H1 (cell line): ENCODE measurements around the gene POLE3. TPM values are rescaled to one million over a fixed set of nuclear protein-coding genes. Genes with fewer than 3 reads are reported as not detected.
A peak's percentile ranks its signal among the peaks of the same experiment; 100 is the strongest.

Experiments
- CTCF ChIA-PET: fragments of 300-600 bp; sonication (Branson Sonifier 250); formaldehyde crosslinking; loops from one replicate; lab custom pipeline; 2021; ENCODE audit not compliant: partially characterized antibody; lab: Charles Lee
- POLR2A ChIA-PET: fragments of 300-600 bp; sonication (Branson Sonifier 250); formaldehyde crosslinking; loops from one replicate; lab custom pipeline; 2021; ENCODE audit warnings: inconsistent platforms; ENCODE audit not compliant: partially characterized antibody; lab: Charles Lee
- DNase-seq, 2 experiments: peaks; one replicate each; pipeline versions ENCODE4 v3.0.0 to v3.0.0-alpha.2; 2010 to 2022; ENCODE audit warnings: low spot score in 2 of 2, low read depth in 1 of 2, mixed read lengths in 1 of 2
- FAIRE-seq: peaks from 2 replicates; lab custom pipeline; 2011; peaks lifted over from hg19 to GRCh38; lab: Jason Lieb, UNC
- H2AFZ ChIP-seq: 2 replicates; pipeline ENCODE4 v1.8.1; 2012; ENCODE audit warnings: low read length, inconsistent platforms
- H2AK5ac ChIP-seq: 2 replicates; pipeline ENCODE4 v1.6.1; 2013; ENCODE audit warnings: low read depth, low read length
- H2BK120ac ChIP-seq: replicated peaks from 2 replicates; pipeline ENCODE3; 2013; ENCODE audit warnings: low read depth, low read length, inconsistent platforms
- H2BK12ac ChIP-seq: 2 replicates; pipeline ENCODE4 v1.6.1; 2013; ENCODE audit warnings: low read depth, low read length
- H2BK15ac ChIP-seq: 2 replicates; pipeline ENCODE4 v1.6.1; 2013; ENCODE audit warnings: low read length
- H2BK20ac ChIP-seq: 2 replicates; pipeline ENCODE4 v1.6.1; 2013; ENCODE audit warnings: low read length
- H2BK5ac ChIP-seq: 2 replicates; pipeline ENCODE4 v1.6.1; 2013; ENCODE audit warnings: low read depth, low read length
- H3K14ac ChIP-seq: 2 replicates; pipeline ENCODE4 v1.6.1; 2013; ENCODE audit warnings: inconsistent platforms; ENCODE audit not compliant: insufficient read length
- H3K18ac ChIP-seq: 2 replicates; pipeline ENCODE4 v1.6.1; 2013; ENCODE audit warnings: low read length; ENCODE audit errors: extremely low read depth
- H3K23ac ChIP-seq: 2 replicates; pipeline ENCODE4 v1.6.1; 2013; ENCODE audit warnings: inconsistent platforms; ENCODE audit not compliant: insufficient read length
- H3K23me2 ChIP-seq: 2 replicates; pipeline ENCODE4 v1.6.1; 2013; ENCODE audit warnings: low read depth, low read length
- H3K27ac ChIP-seq: 2 replicates; pipeline ENCODE4 v1.6.1; 2011; ENCODE audit warnings: low read depth, low read length, inconsistent platforms
- H3K27me3 ChIP-seq, 4 experiments: replicated peaks in 1 of 4; 1 replicate in 1 of 4; 2 replicates in 3 of 4; pipeline versions ENCODE4 v1.6.1 to v1.8.1; 2011 to 2013; ENCODE audit warnings: low read length in 3 of 4, mild to moderate bottlenecking in 3 of 4, inconsistent platforms in 2 of 4, mixed read lengths in 2 of 4, moderate library complexity in 1 of 4; ENCODE audit not compliant: control insufficient read depth in 3 of 4, insufficient read depth in 3 of 4; ENCODE audit errors: extremely low read depth in 1 of 4
- H3K36me3 ChIP-seq, 4 experiments: 2 replicates each; pipeline versions ENCODE4 v1.6.1 to v1.8.1; 2011 to 2013; ENCODE audit warnings: mild to moderate bottlenecking in 4 of 4, low read length in 3 of 4, moderate library complexity in 2 of 4, control low read depth in 1 of 4, inconsistent platforms in 1 of 4; ENCODE audit not compliant: insufficient read depth in 4 of 4, control insufficient read depth in 2 of 4
- H3K4ac ChIP-seq: replicated peaks from 2 replicates; pipeline ENCODE3; 2013; ENCODE audit warnings: low read length, low read depth, mixed read lengths, inconsistent platforms; ENCODE audit not compliant: insufficient read length
- H3K4me1 ChIP-seq, 4 experiments: replicated peaks in 1 of 4; 1 replicate in 1 of 4; 2 replicates in 3 of 4; pipeline versions ENCODE4 v1.6.1 to v1.8.1; 2011 to 2013; ENCODE audit warnings: low read length in 3 of 4, inconsistent platforms in 2 of 4, mixed read lengths in 1 of 4; ENCODE audit not compliant: insufficient read depth in 4 of 4, control insufficient read depth in 3 of 4
- H3K4me2 ChIP-seq, 2 experiments: 2 replicates each; pipeline versions ENCODE4 v1.6.1 to v1.8.1; 2011 to 2013; ENCODE audit warnings: low read depth in 2 of 2, low read length in 2 of 2, control low read depth in 1 of 2, inconsistent platforms in 1 of 2, mild to moderate bottlenecking in 1 of 2; ENCODE audit not compliant: insufficient read depth in 1 of 2
- H3K4me3 ChIP-seq, 4 experiments: fragments of 200-600, 300-600 bp in 1 of 4; sonication (generic), shearing (Covaris generic), sonication (Bioruptor Twin) in 1 of 4; 2 replicates each; pipeline versions ENCODE4 v1.5.1 to v1.8.1; 2011 to 2016; ENCODE audit warnings: low read length in 4 of 4, low read depth in 3 of 4, control low read depth in 2 of 4, inconsistent platforms in 2 of 4, mild to moderate bottlenecking in 2 of 4, mixed read lengths in 1 of 4, moderate library complexity in 1 of 4; ENCODE audit not compliant: insufficient read depth in 2 of 4; ENCODE audit errors: extremely low read depth in 1 of 4
- H3K56ac ChIP-seq: replicated peaks from 2 replicates; pipeline ENCODE3; 2013; ENCODE audit warnings: low read depth, mild to moderate bottlenecking, mixed read lengths, low read length, inconsistent platforms; ENCODE audit not compliant: insufficient read length
- H3K79me1 ChIP-seq: 2 replicates; pipeline ENCODE4 v1.6.1; 2013; ENCODE audit warnings: low read depth, low read length, control low read depth
- H3K79me2 ChIP-seq, 2 experiments: 2 replicates each; pipeline versions ENCODE4 v1.6.1 to v1.8.1; 2012 to 2013; ENCODE audit warnings: low read length in 2 of 2, mild to moderate bottlenecking in 2 of 2, inconsistent platforms in 1 of 2; ENCODE audit not compliant: insufficient read depth in 2 of 2, control insufficient read depth in 1 of 2
- H3K9ac ChIP-seq, 4 experiments: replicated peaks in 1 of 4; 1 replicate in 1 of 4; 2 replicates in 3 of 4; pipeline versions ENCODE4 v1.6.1 to v1.8.1; 2011 to 2013; ENCODE audit warnings: low read depth in 3 of 4, low read length in 3 of 4, control low read depth in 2 of 4, mild to moderate bottlenecking in 2 of 4, moderate library complexity in 2 of 4, inconsistent platforms in 1 of 4; ENCODE audit errors: extremely low read depth in 1 of 4
- H3K9me3 ChIP-seq, 2 experiments: 2 replicates each; pipeline versions ENCODE4 v1.6.1 to v1.8.1; 2012 to 2013; ENCODE audit warnings: mild to moderate bottlenecking in 2 of 2, moderate library complexity in 2 of 2, control low read depth in 1 of 2, inconsistent platforms in 1 of 2, low read depth in 1 of 2, low read length in 1 of 2, mixed read lengths in 1 of 2; ENCODE audit not compliant: insufficient read depth in 2 of 2
- H4K20me1 ChIP-seq, 2 experiments: replicated peaks in 1 of 2; 2 replicates each; pipeline versions ENCODE3 to v1.8.1; 2011 to 2013; ENCODE audit warnings: inconsistent platforms in 2 of 2, low read length in 2 of 2, mild to moderate bottlenecking in 1 of 2; ENCODE audit not compliant: insufficient read depth in 2 of 2, control insufficient read depth in 1 of 2
- H4K5ac ChIP-seq: 2 replicates; pipeline ENCODE4 v1.6.1; 2013; ENCODE audit warnings: low read length, low read depth, mixed read lengths, inconsistent platforms; ENCODE audit not compliant: insufficient read length
- H4K8ac ChIP-seq: 2 replicates; pipeline ENCODE4 v1.8.0; 2013; ENCODE audit warnings: mild to moderate bottlenecking, moderate library complexity, low read length, inconsistent platforms; ENCODE audit not compliant: insufficient read depth; ENCODE audit errors: extremely low read depth
- H4K91ac ChIP-seq: replicated peaks from 2 replicates; pipeline ENCODE3; 2013; ENCODE audit warnings: low read length, mixed read lengths, inconsistent platforms; ENCODE audit not compliant: insufficient read length
- CTBP2 ChIP-seq: IDR thresholded peaks from 2 replicates; pipeline ENCODE4 v1.7.0; 2011; ENCODE audit warnings: borderline replicate concordance, mild to moderate bottlenecking, moderate library complexity, mixed read lengths, low read length; ENCODE audit not compliant: insufficient read depth, insufficient read length
- CTCF ChIP-seq, 3 experiments: IDR thresholded peaks; 1 replicate in 2 of 3; 2 replicates in 1 of 3; pipeline versions ENCODE4 v1.5.1 to v1.6.1; 2011; ENCODE audit warnings: low read length in 3 of 3, mild to moderate bottlenecking in 3 of 3, inconsistent platforms in 2 of 3, low read depth in 1 of 3, moderate library complexity in 1 of 3; ENCODE audit not compliant: insufficient read depth in 1 of 3; ENCODE audit errors: control extremely low read depth in 1 of 3
- GABPA ChIP-seq: IDR thresholded peaks from 2 replicates; pipeline ENCODE4 v1.6.1; 2011; ENCODE audit warnings: mild to moderate bottlenecking, low read length, moderate library complexity, borderline replicate concordance; ENCODE audit not compliant: insufficient read depth
- KDM4A ChIP-seq: IDR thresholded peaks from one replicate; pipeline ENCODE4 v1.7.1; 2012; ENCODE audit warnings: low read depth, mild to moderate bottlenecking, moderate library complexity, low read length, inconsistent platforms; ENCODE audit not compliant: severe bottlenecking
- SAP30 ChIP-seq: fragments of 300-600 bp; sonication (generic); IDR thresholded peaks from 2 replicates; pipeline ENCODE4 v1.7.1; 2012; ENCODE audit warnings: low read length, moderate library complexity, mild to moderate bottlenecking, inconsistent platforms; ENCODE audit not compliant: insufficient read depth, insufficient replicate concordance
- SIX5 ChIP-seq: IDR thresholded peaks from 2 replicates; pipeline ENCODE4 v1.6.1; 2011; ENCODE audit warnings: mild to moderate bottlenecking, low read depth, low read length
- SP2 ChIP-seq: IDR thresholded peaks from 2 replicates; pipeline ENCODE4 v1.6.1; 2012; ENCODE audit warnings: mild to moderate bottlenecking, low read length, inconsistent platforms
- WGBS, 2 experiments: shearing (Covaris generic) in 1 of 2; methylation state at CpG; one replicate each; pipeline versions ENCODE4 v1.1.6 to v1.1.7; 2013 to 2015; ENCODE audit warnings: low lambda C conversion rate in 2 of 2, mixed read lengths in 2 of 2, inconsistent platforms in 1 of 2, low coverage in 1 of 2, missing lambda C conversion rate in 1 of 2; ENCODE audit not compliant: insufficient replicate concordance in 2 of 2, insufficient coverage in 1 of 2, insufficient read length in 1 of 2; ENCODE audit errors: extremely low coverage in 1 of 2, missing lambda C conversion rate in 1 of 2; 5-methylcytosine and 5-hydroxymethylcytosine counted together
- polyA plus RNA-seq, 7 experiments: library from polyadenylated mRNA; depleted of rRNA in 3 of 7; stranded (reverse) in 5 of 7; unstranded in 2 of 7; fragments of >200 nt in 5 of 7; fragments of 200-250 nt in 2 of 7; gene quantifications; 1 replicate in 5 of 7; 2 replicates in 1 of 7; 4 replicates in 1 of 7; pipeline versions ENCODE4 v1.2.1 to v1.2.3, GENCODE V29; 2011 to 2013; ENCODE audit warnings: missing spikeins in 2 of 7, mixed read lengths in 2 of 7
- total RNA-seq: library from RNA; stranded (reverse); fragmentation: NEBNext Ultra II Directional; extraction: Animal tissue kit (Norgen Biotek cat#: 25700); gene quantifications from 2 replicates; pipeline ENCODE4 v1.2.1, GENCODE V29; 2021
- TF ChIP-seq, protein P1 (sequence below): IDR thresholded peaks from 2 replicates; pipeline ENCODE4 v1.6.1; 2011; ENCODE audit warnings: low read length, improper control_type of control experiment

Gene POLE3
- total and polyA plus RNA-seq, 2 of the 8 experiments (the other 6 are each of a cell fraction or from before 2014, with no cell fraction given) = 52.7 to 77.3 TPM

GRCh38 chr9:113409883-113410206, 630 bp downstream of the POLE3 start:
- Histone ChIP-seq H3K4me2 (peak overlapping the region; percentile 92 to 98), H3K4me1 (peaks cover 0 to 10% (median 4%) of the 10 kb centered on the region in 4 experiments; a peak in 1 of 7 replicates), H3K4me3 (peak overlapping the region; percentile 59 to 100 (median 96)), H2BK12ac (peak overlapping the region; percentile 96; the same call in 1 of the 2 replicates), H3K18ac (peak overlapping the region; percentile 93), H3K36me3 (peaks cover 14 to 20% (median 16%) of the 10 kb centered on the region in 4 experiments), H3K9me3 (no peaks in the 10 kb centered on the region)
- TF ChIP-seq CTBP2 (no peak), KDM4A (no peak), CTCF (IDR thresholded peaks at IDR 0.05; ENCODE audit: control extremely low read depth in 1 of 3, insufficient read depth in 1 of 3, low read depth in 1 of 3, low read length in 3 of 3) (peak in 1 of 3 experiments; percentile 0; a peak in 1 of 4 replicates), GABPA (no peak), SP2 (no peak), SIX5 (no peak), SAP30 (peak; percentile 50)
- TF ChIP-seq, protein P1, sequence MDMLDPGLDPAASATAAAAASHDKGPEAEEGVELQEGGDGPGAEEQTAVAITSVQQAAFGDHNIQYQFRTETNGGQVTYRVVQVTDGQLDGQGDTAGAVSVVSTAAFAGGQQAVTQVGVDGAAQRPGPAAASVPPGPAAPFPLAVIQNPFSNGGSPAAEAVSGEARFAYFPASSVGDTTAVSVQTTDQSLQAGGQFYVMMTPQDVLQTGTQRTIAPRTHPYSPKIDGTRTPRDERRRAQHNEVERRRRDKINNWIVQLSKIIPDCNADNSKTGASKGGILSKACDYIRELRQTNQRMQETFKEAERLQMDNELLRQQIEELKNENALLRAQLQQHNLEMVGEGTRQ = no peak
- TF ChIP-seq, all 59 proteins: peak for 2
- Histone ChIP-seq H4K8ac (peak overlapping the region; percentile 98; the same call in 1 of the 2 replicates), H3K27ac (peak overlapping the region; percentile 97), H3K4ac (no peak overlapping the region), H2BK20ac (no peak overlapping the region), H2BK5ac (peak overlapping the region; percentile 99), H3K27me3 (no peaks in the 10 kb centered on the region), H2AFZ (peak overlapping the region; percentile 16; the same call in 1 of the 2 replicates), H3K23ac (no peak overlapping the region), H3K79me1 (peaks cover 6% of the 10 kb centered on the region), H2BK15ac (no peak overlapping the region), H3K14ac (no peak overlapping the region), H3K23me2 (peaks cover 8% of the 10 kb centered on the region), H3K56ac (peak overlapping the region; percentile 73), H4K5ac (peak overlapping the region; percentile 88), H2BK120ac (no peak overlapping the region), H4K91ac (peak overlapping the region; percentile 86), H2AK5ac (0 out of 2 replicates have a peak overlapping the region, but pooled peaks have one; percentile 32), H3K79me2 (peaks cover 0 to 22% of the 10 kb centered on the region in 2 experiments; a peak in 3 of 4 replicates), H3K9ac (peak overlapping the region; percentile 93 to 98 (median 98)), H4K20me1 (no peaks in the 10 kb centered on the region)
- ChIA-PET CTCF (interaction anchor here (0.7 to 2.6 kb wide), 11 partner anchors 9 to 248 kb away, joined by 3 to 7 read pairs (median 4); partner anchors contain the start of gene ALAD), POLR2A (interaction anchor here (0.7 to 3.4 kb wide), 41 partner anchors 9 to 987 kb away, joined by 3 to 43 read pairs (median 4); partner anchors contain the start of genes ALAD, CDC26, FKBP15 and HDHD3)
- 3% methylated on average over 20 of the region's 20 CpGs; no CpG with 5 or more reads in 1 of the 2 experiments for WGBS, 2 experiments
- FAIRE-seq (no peak), DNase-seq (no peak)
